Hematopoietic multipotent progenitor cell treated with erythropoietin and hydrocortisone succinate and interleukin-3 and kit ligand, for 4 days (in vitro differentiated cells): ENCODE measurements around the gene TACR2.

ENCODE experiments used
- DNase-seq: peaks from one replicate; pipeline ENCODE4 v3.0.0-alpha.2; 2015

Gene TACR2

DNA sequence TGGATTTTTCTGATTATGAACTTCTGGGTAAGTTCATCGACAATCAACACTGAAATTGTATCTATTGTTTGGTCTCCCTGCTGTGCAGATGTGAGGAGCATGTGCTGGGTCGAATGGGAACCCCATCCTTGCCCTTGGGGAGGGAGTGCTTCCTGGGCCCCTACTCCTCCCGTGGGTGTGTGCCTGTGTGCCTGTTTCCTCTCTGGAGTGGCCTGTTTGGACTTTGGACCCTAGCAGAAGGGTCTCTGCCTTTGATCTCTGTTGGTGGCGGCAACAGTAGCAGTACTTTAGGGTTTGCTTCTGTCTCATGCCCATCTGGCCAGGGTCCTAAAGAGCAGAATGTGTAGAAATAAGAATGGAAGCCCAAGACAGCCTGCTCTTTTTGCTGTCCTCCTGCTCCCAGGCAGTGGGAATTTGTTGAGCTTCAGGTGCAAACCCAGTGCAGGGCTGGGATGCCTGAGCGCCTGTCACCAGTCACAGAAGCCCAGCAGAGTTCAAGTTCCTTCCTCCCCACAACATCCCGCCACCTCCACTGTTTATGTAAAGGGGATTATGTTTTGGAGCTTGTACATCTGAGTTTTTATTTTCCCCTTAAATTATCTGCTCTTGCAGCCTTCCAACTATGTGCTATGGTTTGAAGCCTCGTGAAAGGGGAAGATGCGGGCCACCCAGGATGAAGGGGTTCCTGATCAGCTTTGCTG, 1.5 kb upstream of the TACR2 start:
- DNase-seq, result no peak

DNA sequence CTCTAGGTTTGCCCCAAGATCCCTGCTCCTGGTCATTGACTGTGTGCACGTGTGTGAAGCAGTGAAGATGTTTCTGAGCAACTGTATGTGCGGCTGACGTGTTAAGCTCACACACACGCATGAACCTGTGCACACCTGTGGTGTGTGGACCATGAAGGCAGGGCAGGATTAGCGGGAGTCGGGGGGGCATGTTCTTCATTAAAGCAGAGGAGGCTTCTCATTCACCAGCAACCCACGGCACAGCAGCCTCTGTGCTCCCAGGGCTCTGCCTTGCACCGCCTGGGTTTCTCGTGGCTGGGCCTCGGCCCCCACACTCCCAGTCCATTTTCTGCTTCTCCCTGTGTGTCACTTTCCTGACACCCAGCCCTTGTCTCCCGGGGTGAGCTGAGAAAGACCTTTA, 824 bp upstream of the TACR2 start:
- no peak for DNase-seq

DNA sequence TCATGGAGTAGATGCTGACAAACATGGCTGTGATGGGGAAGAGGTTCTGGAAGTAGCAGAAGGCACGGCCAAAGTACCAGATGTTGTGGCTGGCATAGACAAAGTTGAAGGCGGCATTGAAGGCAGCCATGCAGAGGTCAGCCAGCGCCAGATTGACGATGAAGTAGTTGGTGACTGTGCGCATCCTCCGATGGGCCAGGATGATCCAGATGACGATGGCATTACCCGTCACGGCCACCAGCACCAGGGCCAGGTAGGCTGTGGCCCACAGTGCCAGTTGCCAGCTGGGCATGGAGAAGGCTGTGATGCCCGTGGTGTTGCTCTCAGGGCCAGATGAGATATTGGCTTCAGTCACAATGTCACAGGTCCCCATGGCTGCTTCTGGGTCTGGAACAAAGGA, 767 bp downstream of the TACR2 start:
- no peak for DNase-seq

GRCh38 chr10:69415049-69415448, 1.7 kb downstream of the TACR2 start:
- no peak for DNase-seq

GRCh38 chr10:69414036-69415018, 2.4 kb downstream of the TACR2 start:
- no peak for DNase-seq

DNA sequence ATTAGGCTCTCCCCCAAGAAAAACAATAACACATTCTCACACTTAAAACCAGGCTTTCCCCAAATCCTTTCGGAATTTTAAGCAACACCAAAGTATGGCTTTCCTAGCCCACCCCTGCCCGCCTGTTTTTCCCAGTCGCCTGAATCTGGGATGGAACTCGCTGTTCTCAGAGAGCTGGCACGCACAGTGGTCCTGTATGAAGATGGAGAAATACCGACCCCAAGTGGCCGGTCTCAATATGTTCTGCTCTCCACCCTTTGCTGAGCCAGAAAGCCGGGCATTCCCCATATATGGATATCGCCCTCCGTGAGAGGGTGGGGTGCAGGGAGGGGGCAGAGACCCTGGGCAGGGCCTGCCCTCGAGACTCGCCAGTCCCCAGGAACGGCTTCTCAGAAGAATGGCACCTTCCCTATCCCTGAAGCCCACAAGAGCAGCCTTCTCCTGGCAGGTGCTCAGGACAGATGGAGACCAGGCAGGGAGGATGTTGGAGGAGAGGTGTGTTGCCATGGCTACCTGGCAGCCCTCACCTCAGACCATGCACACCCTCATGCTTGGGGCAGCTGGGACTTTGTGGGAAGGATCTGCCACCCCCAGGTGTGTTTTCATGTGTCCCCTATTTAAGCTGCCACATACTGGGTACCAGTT, 3.4 kb downstream of the TACR2 start:
- peak; percentile 80 for DNase-seq

- DNase-seq, result no peak
These were observed 4.4 kb downstream of the TACR2 start for GRCh38 chr10:69412232-69412790.

- DNase-seq, result peak; percentile 72
These were observed 5.2 kb downstream of the TACR2 start for GRCh38 chr10:69411476-69411875.

DNA sequence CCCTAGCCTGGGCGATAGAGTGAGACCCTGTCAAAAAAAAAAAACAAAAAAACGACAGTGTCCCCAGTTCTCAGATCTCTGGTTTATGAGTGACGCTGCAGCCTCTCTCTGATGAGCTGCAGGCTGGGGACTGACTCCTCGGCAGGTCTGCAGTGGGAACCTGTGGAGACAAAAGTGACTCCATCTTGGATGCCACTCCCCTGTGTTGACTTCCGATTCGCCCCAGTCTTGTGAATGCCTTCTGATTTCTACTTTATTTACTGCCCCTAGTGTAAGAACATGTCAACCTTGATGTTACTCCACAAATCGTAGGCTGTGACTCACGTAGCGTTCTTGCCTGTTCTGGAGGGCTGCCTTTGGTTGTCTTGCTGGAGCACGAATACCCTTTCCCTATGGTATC, 6.2 kb downstream of the TACR2 start:
- no peak for DNase-seq

- peak; percentile 56 for DNase-seq
These were observed 6.8 kb downstream of the TACR2 start for GRCh38 chr10:69409968-69410367.

GRCh38 chr10:69409176-69409495, 7.6 kb downstream of the TACR2 start:
- DNase-seq, result no peak

GRCh38 chr10:69408318-69409175, 8.2 kb downstream of the TACR2 start:
- peak; percentile 97 for DNase-seq

DNA sequence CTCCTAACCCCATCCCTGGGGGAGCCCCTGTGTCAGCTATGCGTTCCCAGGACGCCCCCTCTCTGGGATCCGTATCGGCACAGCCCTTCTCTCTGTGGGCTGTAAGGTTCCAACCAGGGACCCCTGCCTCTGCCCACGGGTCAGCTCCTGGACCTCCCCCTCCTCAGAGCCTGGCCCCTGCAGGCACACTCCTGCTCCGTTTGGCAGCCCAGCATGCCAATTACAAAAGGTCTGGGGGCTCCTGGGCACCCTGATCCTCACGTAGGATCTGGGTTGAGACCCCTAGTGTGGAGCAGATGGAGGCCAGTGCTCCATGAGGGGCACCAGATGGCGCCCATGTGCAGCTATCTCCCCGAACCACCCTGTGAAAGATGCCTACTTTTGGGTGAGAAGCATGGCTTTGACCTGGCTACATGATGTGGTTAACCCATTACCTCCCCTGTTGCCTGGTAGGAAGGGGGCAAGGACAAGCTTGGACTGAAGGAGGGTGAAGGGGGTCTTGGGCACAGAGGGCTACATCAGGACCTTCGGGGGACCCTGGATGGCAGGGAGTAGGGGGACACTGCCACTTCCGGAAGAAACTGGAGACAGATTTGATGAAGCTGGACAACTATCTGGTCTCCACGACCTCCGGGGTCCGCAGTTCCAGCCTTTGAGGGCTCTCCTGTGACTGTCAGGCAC, 9.0 kb downstream of the TACR2 start:
- DNase-seq, result peak; percentile 81

GRCh38 chr10:69406816-69407580, 9.7 kb downstream of the TACR2 start:
- no peak for DNase-seq

DNA sequence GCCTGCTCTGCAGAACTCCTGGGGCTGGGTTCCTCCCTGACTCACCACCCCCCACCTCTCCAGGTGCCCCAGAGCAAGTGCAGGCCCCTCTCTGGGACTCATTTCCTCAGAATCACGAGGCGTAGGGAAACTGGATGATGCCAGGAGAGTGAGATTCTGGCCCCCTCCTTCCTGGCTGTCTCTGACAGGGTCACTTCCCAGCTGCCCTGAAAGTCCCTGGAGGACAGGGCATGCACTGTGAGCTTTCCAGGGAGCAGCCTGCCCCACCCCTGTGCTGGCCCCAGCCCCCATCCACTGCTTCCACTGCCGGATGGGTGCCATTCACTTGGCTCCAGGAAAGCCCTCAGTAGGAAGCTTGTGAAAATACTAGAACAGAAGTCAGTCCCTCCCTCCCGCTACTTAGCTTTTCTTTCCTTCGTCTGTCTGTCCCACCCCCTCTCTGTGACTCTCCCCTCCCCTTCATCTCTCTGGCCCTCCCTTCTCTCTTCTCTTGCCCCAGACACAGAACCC, 10.4 kb downstream of the TACR2 start:
- DNase-seq, result no peak

- no peak for DNase-seq
These were observed 11.5 kb downstream of the TACR2 start for GRCh38 chr10:69405221-69405620.

DNA sequence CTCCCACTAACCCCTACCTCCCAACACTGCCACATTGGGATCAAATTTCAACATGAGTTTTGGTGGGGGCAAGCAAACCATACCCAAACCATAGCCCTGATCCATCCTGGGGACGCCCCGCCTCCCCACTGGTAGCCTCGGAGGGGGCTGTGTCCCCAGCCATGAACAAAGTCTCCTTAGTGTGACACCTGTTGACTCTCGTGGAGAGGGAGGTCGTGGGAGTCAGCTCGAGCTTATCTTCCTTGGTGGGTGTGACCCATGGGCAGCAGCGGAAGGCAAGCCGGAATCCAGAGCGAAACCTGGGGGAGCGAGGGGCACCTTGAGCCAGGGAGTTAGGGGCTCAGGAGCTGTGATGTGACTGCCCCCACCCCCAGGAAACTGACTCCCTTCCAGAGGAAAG, 11.9 kb downstream of the TACR2 start:
- DNase-seq, result no peak

- no peak for DNase-seq
These were observed 13.2 kb downstream of the TACR2 start for GRCh38 chr10:69403519-69403918.

GRCh38 chr10:69403066-69403465, 13.7 kb downstream of the TACR2 start:
- no peak for DNase-seq

GRCh38 chr10:69402386-69402785, 14.3 kb downstream of the TACR2 start:
- no peak for DNase-seq

GRCh38 chr10:69401416-69401815, 15.3 kb downstream of the TACR2 start:
- no peak for DNase-seq
